Endothelial cell of umbilical vein (primary cell): ENCODE results near the gene ACTN3. TPM values are rescaled to one million over a fixed set of nuclear protein-coding genes. Genes with fewer than 3 reads are reported as not detected.
"Not testable (repeated sequence)": the region's sequence is repeated elsewhere in the genome, so short reads cannot be mapped to it uniquely, and the experiment has no call there.

ENCODE experiments used
- BruUV-seq: library from RNA; stranded (reverse); fragments of 400-500 nt; replicated peaks from 2 replicates; lab custom pipeline; 2021; lab: Mats Ljungman, UMichigan
- CTCF ChIA-PET: fragments of 300-600, 350-600 bp; sonication (Branson Sonifier 250); formaldehyde crosslinking; loops from one replicate; lab custom pipeline; 2021; ENCODE audit warnings: antibody characterized with exemption, inconsistent platforms; lab: Charles Lee
- POLR2A ChIA-PET: fragments of 300-600, 350-600 bp; sonication (Branson Sonifier 250); formaldehyde crosslinking; loops from one replicate; lab custom pipeline; 2021; ENCODE audit warnings: antibody characterized with exemption, inconsistent platforms; lab: Charles Lee
- DNase-seq: peaks from one replicate; pipeline ENCODE4 v3.0.0-alpha.2; 2011; ENCODE audit warnings: low read depth, low spot score
- FAIRE-seq: peaks from 2 replicates; lab custom pipeline; 2011; peaks lifted over from hg19 to GRCh38; lab: Jason Lieb, UNC
- H2AFZ ChIP-seq: 2 replicates; pipeline ENCODE4 v1.6.0; 2012; ENCODE audit warnings: low read depth, low read length, control low read depth, inconsistent platforms
- H3K27ac ChIP-seq: 2 replicates; pipeline ENCODE4 v1.5.1; 2011; ENCODE audit warnings: low read depth, mild to moderate bottlenecking, control low read depth, low read length, moderate library complexity; ENCODE audit not compliant: insufficient read depth
- H3K27me3 ChIP-seq, 2 experiments: 2 replicates each; pipeline versions ENCODE4 v1.6.0 to v1.6.1; 2011; ENCODE audit warnings: low read length in 2 of 2, mixed read lengths in 1 of 2; ENCODE audit not compliant: control insufficient read depth in 2 of 2, insufficient read depth in 2 of 2
- H3K36me3 ChIP-seq, 2 experiments: 2 replicates in 1 of 2; 3 replicates in 1 of 2; pipeline ENCODE4 v1.5.1; 2011; ENCODE audit warnings: low read length in 2 of 2, mild to moderate bottlenecking in 1 of 2, moderate library complexity in 1 of 2; ENCODE audit not compliant: control insufficient read depth in 2 of 2, insufficient read depth in 2 of 2; ENCODE audit errors: extremely low read depth in 1 of 2
- H3K4me1 ChIP-seq: 3 replicates; pipeline ENCODE4 v1.5.1; 2011; ENCODE audit warnings: mild to moderate bottlenecking, low read length; ENCODE audit not compliant: control insufficient read depth, insufficient read depth; ENCODE audit errors: extremely low read depth
- H3K4me2 ChIP-seq: 2 replicates; pipeline ENCODE4 v1.6.1; 2011; ENCODE audit warnings: low read length, control low read depth, mixed read lengths; ENCODE audit not compliant: insufficient read depth
- H3K4me3 ChIP-seq, 3 experiments: fragments of 200-600 bp in 1 of 3; sonication (generic), shearing (Covaris generic) in 1 of 3; replicated peaks in 1 of 3; 2 replicates each; pipeline ENCODE4 v1.5.1; 2011 to 2016; ENCODE audit warnings: control low read depth in 3 of 3, low read length in 3 of 3, mild to moderate bottlenecking in 2 of 3, inconsistent platforms in 1 of 3, low read depth in 1 of 3, moderate library complexity in 1 of 3; ENCODE audit not compliant: insufficient read depth in 1 of 3
- H3K79me2 ChIP-seq: 2 replicates; pipeline ENCODE4 v1.6.0; 2012; ENCODE audit warnings: low read length, inconsistent platforms; ENCODE audit not compliant: control insufficient read depth, insufficient read depth
- H3K9ac ChIP-seq: replicated peaks from 2 replicates; pipeline ENCODE3; 2011; ENCODE audit warnings: low read length, control low read depth; ENCODE audit not compliant: insufficient read depth; ENCODE audit errors: extremely low read depth
- H3K9me1 ChIP-seq: replicated peaks from 3 replicates; pipeline ENCODE4 v1.6.0; 2011; ENCODE audit warnings: mild to moderate bottlenecking, low read length; ENCODE audit not compliant: control insufficient read depth, insufficient read depth; ENCODE audit errors: extremely low read depth
- H3K9me3 ChIP-seq: replicated peaks from 2 replicates; pipeline ENCODE4 v1.5.1; 2012; ENCODE audit warnings: low read length, inconsistent platforms; ENCODE audit not compliant: control insufficient read depth, insufficient read depth
- H4K20me1 ChIP-seq: replicated peaks from 2 replicates; pipeline ENCODE3; 2011; ENCODE audit warnings: mild to moderate bottlenecking, low read length; ENCODE audit not compliant: control insufficient read depth, insufficient read depth; ENCODE audit errors: extremely low read depth
- EZH2 ChIP-seq: IDR thresholded peaks from 2 replicates; pipeline ENCODE4 v1.6.1; 2012; ENCODE audit warnings: borderline replicate concordance, low read depth, mild to moderate bottlenecking, moderate library complexity, low read length, inconsistent platforms; ENCODE audit not compliant: severe bottlenecking
- GATA2 ChIP-seq: IDR thresholded peaks from 2 replicates; pipeline ENCODE4 v1.7.0; 2011; ENCODE audit warnings: low read depth, mild to moderate bottlenecking, moderate library complexity, mixed read lengths, low read length; ENCODE audit not compliant: insufficient read length, insufficient read depth
- JUN ChIP-seq: IDR thresholded peaks from 2 replicates; pipeline ENCODE4 v1.6.1; 2011; ENCODE audit warnings: borderline replicate concordance, low read depth; ENCODE audit not compliant: insufficient read length, insufficient read depth
- POLR2A ChIP-seq: IDR thresholded peaks from 2 replicates; pipeline ENCODE4 v1.6.1; 2012; ENCODE audit warnings: low read depth, mild to moderate bottlenecking, control low read depth, low read length
- POLR2AphosphoS5 ChIP-seq: IDR thresholded peaks from 2 replicates; pipeline ENCODE4 v1.6.1; 2012; ENCODE audit warnings: low read depth, mild to moderate bottlenecking, control low read depth, low read length, moderate library complexity; ENCODE audit not compliant: insufficient read depth
- dilution Hi-C: fragments of 300-500 bp; cut with MboI; formaldehyde crosslinking; loops from one replicate; pipeline ENCODE4 v1.15.0; 2019; ENCODE audit warnings: low sequenced_read_pairs; ENCODE audit not compliant: extremely low pct_ligation_motif_present
- intact Hi-C: fragments of 100-400 bp; cut with micrococcal nuclease; formaldehyde crosslinking; loops from one replicate; pipeline ENCODE4 v1.10.0; 2022
- polyA plus RNA-seq, 4 experiments: library from polyadenylated mRNA; depleted of rRNA in 3 of 4; stranded (reverse) in 3 of 4; unstranded in 1 of 4; fragments of >200 nt; gene quantifications; 2 replicates each; pipeline versions ENCODE4 v1.2.1 to v1.2.3, GENCODE V29; 2011 to 2012; ENCODE audit warnings: missing spikeins in 1 of 4
- total RNA-seq: library from RNA; stranded (reverse); gene quantifications from 2 replicates; pipeline ENCODE4 v1.2.3, GENCODE V29; 2021
- TF ChIP-seq, protein P1 (sequence below), 2 donors: IDR thresholded peaks; 1 replicate in 1 of 2; 2 replicates in 1 of 2; pipeline ENCODE4 v1.5.1; 2011; ENCODE audit warnings: low read length in 2 of 2, mild to moderate bottlenecking in 2 of 2, moderate library complexity in 2 of 2, control low read depth in 1 of 2, inconsistent platforms in 1 of 2, low read depth in 1 of 2; ENCODE audit not compliant: insufficient read depth in 1 of 2; ENCODE audit errors: extremely low read depth in 1 of 2
- TF ChIP-seq, protein P2 (sequence below): IDR thresholded peaks from 2 replicates; pipeline ENCODE4 v1.6.1; 2011; ENCODE audit not compliant: insufficient read depth, insufficient read length

The ACTN3 gene
- total and polyA plus RNA-seq, 2 donors (not counting 3 experiments of a cell fraction or from before 2014, with no cell fraction given): 0.17 to 0.18 TPM

DNA sequence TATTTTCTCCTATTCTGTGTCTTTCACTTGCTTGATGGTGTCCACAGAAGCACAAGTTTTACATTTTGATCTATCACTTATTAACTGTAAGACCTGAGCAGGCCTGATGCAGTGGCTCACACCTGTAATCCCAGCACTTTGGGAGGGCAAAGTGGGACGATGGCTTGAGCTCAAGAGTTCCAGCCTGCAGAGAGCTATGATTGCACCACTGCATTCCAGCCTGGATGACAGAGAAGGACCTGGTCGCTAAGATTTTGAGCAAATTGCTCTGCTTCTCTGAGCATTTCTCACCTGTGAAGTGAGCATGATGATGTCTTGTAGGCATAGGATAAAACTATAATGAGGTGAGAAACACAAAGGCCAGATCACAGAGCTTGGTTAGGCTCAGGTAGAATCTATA, 39.4 kb downstream of the ACTN3 start:
- Histone ChIP-seq H3K9me1 (no peaks in the 10 kb centered on the region), H3K4me1 (no peaks in the 10 kb centered on the region), H3K4me3 (no peak overlapping the region), H3K9ac (no peak overlapping the region), H3K27ac (no peak overlapping the region), H2AFZ (no peak overlapping the region), H3K9me3 (no peaks in the 10 kb centered on the region), H3K79me2 (no peaks in the 10 kb centered on the region), H3K36me3 (no peaks in the 10 kb centered on the region), H3K4me2 (no peak overlapping the region), H4K20me1 (no peaks in the 10 kb centered on the region), H3K27me3 (peaks cover 0 to 2% of the 10 kb centered on the region in 2 experiments)
- intact Hi-C loops (no loop called here), dilution Hi-C loops (no loop called here)
- BruUV-seq: no TSS peak
- CTCF ChIA-PET: interaction anchor here (3.6 kb wide), 1 partner anchor 92 kb away, joined by 15 read pairs; the partner anchor contains the start of gene RBM4B
- POLR2A ChIA-PET: no interaction called here
- FAIRE-seq (no peak), DNase-seq (no peak)
- TF ChIP-seq GATA2: no peak
- no peak for TF ChIP-seq EZH2
- TF ChIP-seq, protein P1, sequence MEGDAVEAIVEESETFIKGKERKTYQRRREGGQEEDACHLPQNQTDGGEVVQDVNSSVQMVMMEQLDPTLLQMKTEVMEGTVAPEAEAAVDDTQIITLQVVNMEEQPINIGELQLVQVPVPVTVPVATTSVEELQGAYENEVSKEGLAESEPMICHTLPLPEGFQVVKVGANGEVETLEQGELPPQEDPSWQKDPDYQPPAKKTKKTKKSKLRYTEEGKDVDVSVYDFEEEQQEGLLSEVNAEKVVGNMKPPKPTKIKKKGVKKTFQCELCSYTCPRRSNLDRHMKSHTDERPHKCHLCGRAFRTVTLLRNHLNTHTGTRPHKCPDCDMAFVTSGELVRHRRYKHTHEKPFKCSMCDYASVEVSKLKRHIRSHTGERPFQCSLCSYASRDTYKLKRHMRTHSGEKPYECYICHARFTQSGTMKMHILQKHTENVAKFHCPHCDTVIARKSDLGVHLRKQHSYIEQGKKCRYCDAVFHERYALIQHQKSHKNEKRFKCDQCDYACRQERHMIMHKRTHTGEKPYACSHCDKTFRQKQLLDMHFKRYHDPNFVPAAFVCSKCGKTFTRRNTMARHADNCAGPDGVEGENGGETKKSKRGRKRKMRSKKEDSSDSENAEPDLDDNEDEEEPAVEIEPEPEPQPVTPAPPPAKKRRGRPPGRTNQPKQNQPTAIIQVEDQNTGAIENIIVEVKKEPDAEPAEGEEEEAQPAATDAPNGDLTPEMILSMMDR (IDR thresholded peaks at IDR 0.05; ENCODE audit: extremely low read depth in 1 of 2, insufficient read depth in 1 of 2, low read depth in 1 of 2, low read length in 2 of 2): no peak
- no peak for TF ChIP-seq POLR2AphosphoS5
- TF ChIP-seq, protein P2, sequence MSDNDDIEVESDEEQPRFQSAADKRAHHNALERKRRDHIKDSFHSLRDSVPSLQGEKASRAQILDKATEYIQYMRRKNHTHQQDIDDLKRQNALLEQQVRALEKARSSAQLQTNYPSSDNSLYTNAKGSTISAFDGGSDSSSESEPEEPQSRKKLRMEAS: no peak
- no peak for TF ChIP-seq POLR2A
- TF ChIP-seq JUN: no peak

DNA sequence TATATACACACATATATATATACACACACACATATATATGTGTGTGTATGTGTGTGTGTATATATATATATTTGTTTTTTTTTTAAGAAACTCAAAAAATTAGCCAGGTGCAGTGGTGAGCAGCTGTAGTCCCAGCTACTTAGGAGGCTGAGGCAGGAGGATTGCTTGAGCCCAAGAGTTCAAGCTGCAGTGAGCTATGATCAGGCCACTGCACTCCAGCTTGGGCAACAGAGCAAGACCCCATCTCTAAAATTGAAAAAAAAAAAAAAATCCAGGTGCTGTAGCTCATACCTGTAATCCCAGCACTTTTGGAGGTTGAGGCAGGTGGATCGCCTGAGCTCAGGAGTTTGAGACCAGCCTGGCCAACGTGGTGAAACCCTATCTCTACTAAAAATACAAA, 42.6 kb downstream of the ACTN3 start:
- H3K9me3 ChIP-seq, H3K27me3 ChIP-seq, H3K9ac ChIP-seq, intact Hi-C loops, BruUV-seq, H3K36me3 ChIP-seq, H3K4me1 ChIP-seq, POLR2A ChIA-PET, H3K27ac ChIP-seq, H3K79me2 ChIP-seq, H2AFZ ChIP-seq, DNase-seq, FAIRE-seq, H3K9me1 ChIP-seq, dilution Hi-C loops, H3K4me2 ChIP-seq, H3K4me3 ChIP-seq, H4K20me1 ChIP-seq: not testable (repeated sequence)
- CTCF ChIA-PET: interaction anchor here (1.1 kb wide), 1 partner anchor 89 kb away, joined by 3 read pairs; the partner anchor contains the start of gene RBM4B
